Umbilical cord (tissue), 2 donors: ENCODE measurements around the gene NDFIP2. TPM values are rescaled to one million over a fixed set of nuclear protein-coding genes. Genes with fewer than 3 reads are reported as not detected.

Experiments used
- DNase-seq: peaks from one replicate; pipeline ENCODE4 v3.0.0-alpha.2; 2015; ENCODE audit warnings: low spot score
- total RNA-seq: library from RNA; depleted of rRNA; stranded (reverse); fragments of >200 nt; gene quantifications from one replicate; pipeline ENCODE4 v1.2.3, GENCODE V29; 2014; ENCODE audit warnings: low replicate concordance; ENCODE audit not compliant: insufficient read depth

Gene NDFIP2
- total RNA-seq, 1 donor from 2014 or later: 61.4 TPM

- no peak for DNase-seq
Observed at GRCh38 chr13:79492918-79493594, 12.1 kb downstream of the NDFIP2 start.

DNA sequence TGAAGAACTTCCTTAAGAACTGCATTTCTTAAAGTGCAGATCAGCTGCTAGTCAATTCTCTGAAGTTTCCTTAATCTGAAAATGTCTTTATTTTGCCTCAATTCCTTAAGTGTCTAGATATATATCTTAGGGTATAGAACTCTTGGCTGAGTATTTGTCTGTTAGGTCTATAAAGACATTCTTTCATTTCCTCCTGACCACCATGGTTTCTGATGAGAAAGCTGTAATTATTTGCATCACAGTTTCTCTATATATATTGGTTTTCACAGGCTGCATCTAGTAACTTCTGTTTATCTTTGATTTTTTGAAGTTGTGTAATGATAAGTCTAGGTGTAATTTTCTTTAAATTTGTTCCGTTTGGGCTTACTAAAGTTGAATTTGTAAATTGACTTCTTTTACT lies 15.2 kb downstream of the NDFIP2 start:
- DNase-seq: no peak

GRCh38 chr13:79497064-79497463 lies 16.1 kb downstream of the NDFIP2 start:
- DNase-seq: no peak

DNA sequence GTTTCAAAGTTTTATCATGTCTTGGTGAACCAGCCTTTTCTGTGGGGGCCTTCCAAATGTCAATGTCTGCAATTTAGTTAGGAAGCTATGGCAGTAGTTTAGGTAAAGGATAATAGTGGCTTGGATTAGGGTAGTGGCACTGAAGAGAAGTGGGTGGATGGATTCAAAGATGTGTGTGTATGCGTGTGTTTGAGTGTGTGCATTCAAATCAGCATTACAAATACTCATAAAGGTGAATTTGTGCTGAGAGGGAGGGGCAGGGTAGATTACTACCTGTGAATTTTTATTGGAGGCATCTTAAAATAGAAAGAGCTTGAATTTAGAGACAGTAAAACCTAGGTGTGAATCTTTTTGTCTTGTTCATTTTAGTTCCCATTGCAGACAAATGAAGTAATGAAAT lies 16.9 kb downstream of the NDFIP2 start:
- DNase-seq: no peak

DNA sequence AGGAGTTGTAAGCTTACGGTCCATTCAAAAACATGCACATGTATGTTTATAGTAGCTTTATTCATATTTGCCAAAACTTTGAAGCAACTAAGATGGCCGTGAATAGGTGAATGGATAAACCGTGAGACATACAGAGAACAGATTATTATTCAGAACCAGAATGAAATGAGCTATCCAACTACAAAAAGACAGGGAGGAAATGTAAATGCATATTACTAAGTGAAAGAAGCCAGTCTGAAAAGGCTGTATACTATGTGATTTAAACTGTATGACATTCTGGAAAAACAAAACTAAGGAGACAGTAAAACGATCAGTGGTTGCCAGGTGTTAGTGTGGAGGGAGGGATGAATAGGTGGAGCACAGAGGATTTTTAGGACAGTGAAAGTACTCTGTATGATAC lies 19.9 kb downstream of the NDFIP2 start:
- no peak for DNase-seq

- DNase-seq: no peak
Observed at GRCh38 chr13:79501538-79502232, 20.7 kb downstream of the NDFIP2 start.

GRCh38 chr13:79502859-79503468 lies 22.0 kb downstream of the NDFIP2 start:
- no peak for DNase-seq

DNA sequence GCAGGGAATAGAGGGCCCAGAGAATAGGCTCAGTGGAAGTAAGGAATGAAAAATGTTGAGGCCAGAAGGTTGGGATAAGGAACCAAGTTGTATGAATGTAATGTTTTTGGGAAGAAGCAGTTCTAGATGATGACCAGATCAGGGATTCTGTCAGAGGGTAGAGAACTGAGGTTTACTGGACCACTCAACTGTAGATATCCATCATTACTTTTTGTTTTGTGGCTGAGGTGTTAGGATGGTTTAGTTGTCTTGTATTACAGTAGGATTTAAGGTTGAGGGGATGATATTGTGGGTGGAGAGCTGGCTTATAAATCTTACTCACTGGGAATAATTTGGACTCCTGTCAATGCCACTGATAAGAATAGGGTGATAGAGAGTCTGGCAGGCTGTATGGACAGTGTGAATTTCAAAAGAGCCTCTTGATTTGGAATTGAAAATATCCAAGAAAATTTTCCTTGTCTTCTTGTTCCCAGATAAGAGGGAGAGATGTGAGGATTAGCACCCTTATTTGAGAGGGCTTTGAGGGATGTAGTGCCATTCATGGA lies 22.6 kb downstream of the NDFIP2 start:
- no peak for DNase-seq

- no peak for DNase-seq
Observed at GRCh38 chr13:79508224-79508961, 27.4 kb downstream of the NDFIP2 start.

DNA sequence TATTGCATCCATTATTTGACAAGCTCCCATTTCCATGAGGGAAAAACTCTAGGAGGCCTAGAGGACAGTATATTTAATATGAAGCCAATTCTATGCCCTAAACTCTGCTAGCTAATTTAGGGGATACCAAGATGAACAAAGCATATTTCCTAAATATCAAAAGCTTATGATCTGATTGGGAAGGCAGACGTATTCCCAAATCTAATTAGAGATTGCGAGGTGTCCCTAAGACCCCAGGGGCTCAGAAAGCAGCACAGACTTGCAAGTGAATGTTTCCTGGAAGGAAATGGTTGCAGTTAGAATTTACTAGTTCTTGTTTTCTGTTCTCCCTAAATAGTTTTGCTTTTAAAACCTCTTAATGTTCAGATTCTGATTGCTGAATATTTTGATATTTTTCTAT lies 30.7 kb downstream of the NDFIP2 start:
- no peak for DNase-seq

DNA sequence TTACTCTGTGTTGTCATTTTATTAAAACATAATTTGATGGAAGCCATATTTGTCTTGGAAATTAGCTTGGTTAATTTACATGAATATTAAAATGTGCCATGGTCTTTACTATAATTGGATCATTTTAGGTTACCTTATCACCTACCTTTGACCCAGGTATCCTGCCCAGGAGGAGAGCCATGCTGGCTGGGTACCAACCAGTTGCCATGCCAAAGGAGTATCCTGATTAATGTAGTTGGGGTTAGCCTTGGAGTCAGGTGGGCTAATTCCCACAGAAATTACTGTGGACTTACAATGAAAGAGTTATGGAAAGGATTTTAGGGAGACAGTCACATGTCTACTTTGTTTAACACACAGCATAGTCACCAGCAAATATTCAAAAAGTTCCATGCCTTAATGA lies 32.0 kb downstream of the NDFIP2 start:
- no peak for DNase-seq

GRCh38 chr13:79516595-79516994 lies 35.6 kb downstream of the NDFIP2 start:
- DNase-seq: no peak

DNA sequence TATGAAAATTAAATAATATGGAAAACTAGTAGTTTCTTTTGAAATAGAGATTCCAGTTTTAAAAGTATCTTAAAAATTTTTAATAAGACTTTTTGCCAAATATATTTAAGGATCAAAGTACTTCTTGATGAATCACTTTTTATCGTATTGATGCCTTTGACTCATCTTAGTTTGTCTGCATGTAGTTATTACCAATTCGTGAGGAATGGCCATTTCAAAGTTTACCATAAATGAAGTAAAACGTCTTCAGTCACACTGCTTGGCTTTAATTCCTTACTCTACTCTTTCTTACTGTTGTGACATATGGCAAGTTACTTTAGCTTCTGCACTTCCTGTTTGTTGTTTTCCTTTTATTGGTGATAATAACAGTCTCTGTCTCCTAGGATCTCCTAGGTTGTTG lies 38.3 kb downstream of the NDFIP2 start:
- no peak for DNase-seq

DNA sequence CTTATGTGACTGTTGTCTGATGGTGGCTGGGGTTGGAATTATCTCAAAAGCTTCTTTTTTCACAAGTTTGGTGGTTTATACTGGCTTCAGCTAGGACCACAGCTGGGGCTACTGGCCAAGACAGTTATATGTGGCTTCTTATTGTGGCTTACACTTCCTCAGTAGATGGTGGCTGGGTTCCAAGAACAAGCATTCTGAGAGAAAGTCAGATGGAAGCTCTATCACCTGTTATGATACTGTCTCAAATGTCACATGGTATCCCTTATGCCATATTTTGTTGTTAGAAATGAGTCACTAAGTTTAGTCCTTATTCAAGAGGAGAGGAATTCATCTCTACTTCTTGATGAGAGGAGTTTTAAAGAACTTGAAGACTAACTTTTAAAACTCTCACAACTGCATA lies 41.6 kb downstream of the NDFIP2 start:
- no peak for DNase-seq

GRCh38 chr13:79525064-79525857 lies 44.3 kb downstream of the NDFIP2 start:
- no peak for DNase-seq

GRCh38 chr13:79527698-79528097 lies 46.7 kb downstream of the NDFIP2 start:
- DNase-seq: no peak

DNA sequence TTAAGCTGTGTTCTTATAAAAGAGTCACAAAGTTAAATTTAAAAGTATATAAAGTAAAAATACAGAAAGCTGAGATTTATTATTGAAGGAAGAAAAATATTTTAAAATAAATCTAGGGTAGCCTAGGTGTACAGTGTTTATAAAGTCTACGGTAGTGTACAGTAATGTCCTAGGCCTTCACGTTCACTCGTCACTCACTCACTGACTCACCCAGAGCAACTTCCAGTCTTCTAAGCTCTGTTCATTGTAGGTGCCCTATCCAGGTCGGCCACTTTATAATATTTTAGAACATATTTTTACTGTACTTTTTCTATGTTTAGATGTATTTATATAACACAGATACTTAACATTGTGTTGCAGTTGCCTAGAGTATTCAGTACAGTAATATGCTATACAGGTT lies 47.4 kb downstream of the NDFIP2 start:
- DNase-seq: no peak

DNA sequence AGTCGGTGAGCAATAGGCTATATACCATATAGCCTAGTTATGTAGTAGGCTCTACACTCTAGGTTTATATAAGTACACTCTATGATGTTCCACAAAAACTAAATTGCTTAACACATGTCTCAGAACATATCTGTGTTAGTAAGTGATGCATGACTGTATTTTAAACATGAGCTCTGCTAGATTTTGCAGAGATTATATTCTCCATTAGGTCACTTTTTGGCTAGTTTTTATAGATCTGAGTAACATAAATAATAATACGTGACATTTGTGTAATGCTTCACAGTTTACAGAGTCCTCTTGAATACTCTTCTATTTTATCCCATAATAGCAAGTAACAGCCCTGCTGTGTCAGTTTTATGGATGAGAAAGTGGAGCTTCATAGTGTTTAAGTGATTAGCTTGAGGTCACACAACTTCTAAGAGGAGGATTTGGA lies 47.8 kb downstream of the NDFIP2 start:
- peak; percentile 96 for DNase-seq

DNA sequence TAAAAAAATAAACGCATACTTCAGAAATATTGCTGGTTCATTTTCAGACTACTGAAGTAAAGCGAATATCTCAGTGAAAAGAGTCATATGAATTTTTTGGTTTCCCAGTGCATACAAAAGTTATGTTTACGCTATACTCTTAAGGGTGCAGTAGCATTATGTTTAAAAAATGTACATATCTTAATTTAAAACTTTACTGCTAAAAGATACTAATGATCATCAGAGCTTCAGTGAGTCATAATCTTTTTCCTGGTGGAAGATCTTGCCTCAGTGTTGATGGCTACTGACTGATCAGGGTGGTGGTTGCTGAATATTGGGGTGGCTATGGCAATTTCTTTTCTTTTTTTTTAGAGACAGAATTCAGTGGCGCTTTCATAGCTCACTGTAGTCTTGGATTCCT lies 48.9 kb downstream of the NDFIP2 start:
- no peak for DNase-seq

- no peak for DNase-seq
Observed at GRCh38 chr13:79530270-79530669, 49.3 kb downstream of the NDFIP2 start.
